Epithelial cell of proximal tubule (primary cell): Measurements from ENCODE around the gene SPPL3. TPM values are rescaled to one million over a fixed set of nuclear protein-coding genes. Genes with fewer than 3 reads are reported as not detected.

ENCODE experiments used
- DNase-seq: peaks from one replicate; pipeline ENCODE4 v3.0.0-alpha.2; 2011; ENCODE audit warnings: low read depth
- H3K4me3 ChIP-seq: 2 replicates; pipeline ENCODE4 v1.5.1; 2011; ENCODE audit warnings: low read depth, mild to moderate bottlenecking, low read length
- total RNA-seq: library from RNA; depleted of rRNA; stranded (reverse); fragments of >200 nt; gene quantifications from 2 replicates; pipeline ENCODE4 v1.2.3, GENCODE V29; 2015
- TF ChIP-seq, protein P1 (sequence below): conservative IDR thresholded peaks from 2 replicates; pipeline ENCODE4 v1.5.1; 2012; ENCODE audit warnings: low read depth, mild to moderate bottlenecking, low read length

SPPL3 gene
- total RNA-seq, 1 donor from 2014 or later = 8.6 TPM

DNA sequence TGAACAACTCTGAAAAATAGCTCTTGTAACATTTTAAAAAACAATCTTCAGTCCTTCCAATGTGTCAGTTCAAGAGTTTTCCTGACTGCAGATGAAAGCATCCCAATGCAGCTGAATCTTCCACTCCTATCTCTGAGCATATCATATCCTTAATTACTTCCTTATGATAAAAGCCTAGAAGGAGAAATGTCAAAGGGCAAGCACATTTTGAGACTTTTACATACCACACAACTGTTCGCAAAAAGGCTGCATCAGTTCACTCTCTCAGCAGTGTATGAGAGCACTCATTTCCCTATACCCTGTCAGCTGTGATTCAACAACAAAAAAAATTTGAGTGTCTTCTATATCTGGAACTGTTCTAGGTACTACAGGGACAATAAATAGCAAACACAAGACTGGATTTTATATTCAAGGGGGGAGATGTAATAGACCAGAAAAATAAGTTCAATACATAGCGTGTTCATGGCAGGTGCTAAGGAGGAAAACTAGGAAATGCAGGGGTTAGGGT is 112.4 kb downstream of the SPPL3 start:
- TF ChIP-seq, protein P1, sequence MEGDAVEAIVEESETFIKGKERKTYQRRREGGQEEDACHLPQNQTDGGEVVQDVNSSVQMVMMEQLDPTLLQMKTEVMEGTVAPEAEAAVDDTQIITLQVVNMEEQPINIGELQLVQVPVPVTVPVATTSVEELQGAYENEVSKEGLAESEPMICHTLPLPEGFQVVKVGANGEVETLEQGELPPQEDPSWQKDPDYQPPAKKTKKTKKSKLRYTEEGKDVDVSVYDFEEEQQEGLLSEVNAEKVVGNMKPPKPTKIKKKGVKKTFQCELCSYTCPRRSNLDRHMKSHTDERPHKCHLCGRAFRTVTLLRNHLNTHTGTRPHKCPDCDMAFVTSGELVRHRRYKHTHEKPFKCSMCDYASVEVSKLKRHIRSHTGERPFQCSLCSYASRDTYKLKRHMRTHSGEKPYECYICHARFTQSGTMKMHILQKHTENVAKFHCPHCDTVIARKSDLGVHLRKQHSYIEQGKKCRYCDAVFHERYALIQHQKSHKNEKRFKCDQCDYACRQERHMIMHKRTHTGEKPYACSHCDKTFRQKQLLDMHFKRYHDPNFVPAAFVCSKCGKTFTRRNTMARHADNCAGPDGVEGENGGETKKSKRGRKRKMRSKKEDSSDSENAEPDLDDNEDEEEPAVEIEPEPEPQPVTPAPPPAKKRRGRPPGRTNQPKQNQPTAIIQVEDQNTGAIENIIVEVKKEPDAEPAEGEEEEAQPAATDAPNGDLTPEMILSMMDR = no peak
- H3K4me3 ChIP-seq = no peak overlapping the region
- DNase-seq = no peak

DNA sequence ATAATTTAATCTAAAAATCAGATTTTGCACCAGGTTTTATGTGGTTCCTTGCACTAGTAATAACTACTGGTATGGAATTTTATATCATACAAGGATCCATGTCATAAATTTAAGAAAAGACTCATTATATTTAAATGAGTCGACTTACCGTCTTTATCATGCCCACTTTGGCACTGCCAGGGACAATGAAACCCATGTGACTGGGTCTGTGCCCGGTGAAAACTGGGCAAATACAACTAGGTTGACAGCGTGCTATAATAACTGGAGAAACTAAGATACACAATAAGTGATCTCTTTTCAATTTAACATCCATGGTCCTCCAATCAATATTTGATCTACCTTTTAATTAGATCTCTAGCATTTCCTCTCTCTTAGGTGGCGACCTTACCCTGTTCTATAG is 114.0 kb downstream of the SPPL3 start:
- TF ChIP-seq, protein P1 = no peak
- no peak overlapping the region for H3K4me3 ChIP-seq
- no peak for DNase-seq

DNA sequence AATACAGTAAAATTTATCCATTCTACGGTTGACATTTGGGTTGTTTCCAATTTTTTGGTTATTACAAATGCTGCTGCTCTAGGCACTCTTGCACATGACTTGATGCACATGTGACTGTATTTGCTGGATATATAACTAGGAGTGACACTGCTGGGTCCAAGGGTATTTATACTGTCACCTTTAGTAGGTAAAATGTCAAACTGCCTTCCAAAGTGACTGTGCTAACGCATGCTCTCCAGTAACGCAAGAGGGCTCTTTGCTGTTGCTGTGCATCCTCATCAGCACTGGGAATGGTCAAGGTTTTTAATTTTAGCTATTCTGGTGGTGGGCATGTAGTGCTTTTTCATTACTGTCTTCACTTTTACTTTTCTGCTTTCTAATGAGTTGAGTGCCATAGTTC is 116.3 kb downstream of the SPPL3 start:
- H3K4me3 ChIP-seq = no peak overlapping the region
- DNase-seq = no peak
- TF ChIP-seq, protein P1 = no peak

DNA sequence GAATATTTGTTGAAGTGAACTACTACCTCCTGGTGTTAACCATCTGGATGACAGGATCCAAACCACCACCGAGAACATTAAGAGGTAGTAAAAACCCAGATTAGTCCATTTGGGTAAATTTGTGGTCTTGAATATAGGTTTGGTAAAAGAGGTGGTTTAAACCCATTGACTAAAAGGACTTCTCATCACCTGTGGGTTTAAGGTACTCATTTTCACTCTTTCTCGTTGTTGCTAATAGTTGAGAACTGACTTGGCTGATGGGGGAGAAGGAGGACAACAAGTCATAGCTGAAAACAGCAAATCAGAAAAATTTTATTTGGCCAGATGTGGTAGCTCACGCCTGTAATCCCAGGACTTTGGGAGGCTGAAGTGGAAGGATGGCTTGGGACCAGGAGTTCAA is 119.4 kb downstream of the SPPL3 start:
- H3K4me3 ChIP-seq = no peak overlapping the region
- TF ChIP-seq, protein P1 = no peak
- DNase-seq = no peak

DNA sequence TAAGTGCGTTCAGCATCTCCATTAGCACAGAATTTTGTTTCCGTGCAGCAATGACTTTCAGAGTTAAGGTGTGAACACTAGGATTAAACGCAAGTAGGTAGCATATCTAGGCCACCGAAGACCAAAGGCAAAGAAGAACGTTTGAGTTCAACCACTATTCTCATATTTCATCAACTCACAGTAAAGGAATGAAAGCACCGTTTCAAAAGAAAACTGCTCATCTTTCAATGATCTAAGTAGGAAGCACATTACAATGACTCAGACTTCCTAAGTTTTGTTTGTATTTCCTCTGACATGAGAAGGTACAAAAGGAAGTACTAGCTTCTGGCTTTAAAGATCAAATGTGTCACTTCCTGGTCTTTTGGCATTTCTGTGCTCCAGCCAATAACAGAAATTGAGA is 121.0 kb downstream of the SPPL3 start:
- TF ChIP-seq, protein P1 = no peak
- no peak for DNase-seq
- H3K4me3 ChIP-seq = no peak overlapping the region

DNA sequence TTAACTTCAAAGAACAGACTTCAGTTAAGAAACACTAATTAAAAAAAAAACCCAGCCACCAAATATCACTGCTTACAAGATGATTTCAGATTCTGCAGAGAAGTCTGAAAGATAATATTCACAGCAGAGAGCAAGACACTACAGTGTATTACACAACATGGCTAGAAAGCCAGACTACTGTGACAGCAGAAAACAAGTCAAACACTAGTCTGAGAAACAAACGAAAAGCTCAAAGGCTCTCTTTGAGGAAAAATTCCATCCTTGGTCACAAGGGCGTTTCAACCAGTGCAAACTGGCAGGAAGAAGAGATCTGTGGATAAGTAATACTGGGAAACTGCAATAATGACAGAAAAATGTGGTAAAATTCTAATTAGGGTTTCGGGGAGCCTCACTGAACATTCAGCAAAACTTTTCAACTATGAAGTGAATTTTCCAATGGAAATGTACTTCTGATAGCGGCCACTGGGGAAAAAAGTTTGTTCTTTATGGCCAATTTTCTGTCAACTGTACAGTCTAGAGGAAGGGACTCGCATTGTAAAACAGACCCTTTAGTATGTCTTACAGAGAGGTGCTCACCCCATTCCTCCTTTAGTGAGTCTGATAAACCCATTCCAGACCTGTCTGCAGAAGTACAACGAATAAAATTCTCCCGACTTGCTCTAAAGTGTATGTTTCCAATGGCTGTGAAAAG is 128.2 kb downstream of the SPPL3 start:
- no peak for DNase-seq
- TF ChIP-seq, protein P1 = peak; percentile 15
- H3K4me3 ChIP-seq = no peak overlapping the region
